Duodenal mucosa (tissue), 2 donors: Measurements from ENCODE around the gene CELF4.

Source experiments
- H3K27ac ChIP-seq: one replicate; pipeline ENCODE4 v1.7.0; 2013; ENCODE audit warnings: low read depth, low read length
- H3K27me3 ChIP-seq, 2 donors: one replicate each; pipeline ENCODE4 v1.7.0; 2013; ENCODE audit warnings: low read length in 2 of 2, control low read depth in 1 of 2; ENCODE audit not compliant: insufficient read depth in 2 of 2, control insufficient read depth in 1 of 2
- H3K36me3 ChIP-seq, 2 donors: one replicate each; pipeline ENCODE4 v1.7.0; 2013; ENCODE audit warnings: low read length in 2 of 2, control low read depth in 1 of 2; ENCODE audit not compliant: insufficient read depth in 2 of 2, control insufficient read depth in 1 of 2
- H3K4me1 ChIP-seq, 2 donors: one replicate each; pipeline ENCODE4 v1.7.0; 2013; ENCODE audit warnings: low read length in 2 of 2, control low read depth in 1 of 2; ENCODE audit not compliant: insufficient read depth in 2 of 2, control insufficient read depth in 1 of 2
- H3K4me3 ChIP-seq, 2 donors: one replicate each; pipeline ENCODE4 v1.7.0; 2013; ENCODE audit warnings: low read length in 2 of 2, low read depth in 1 of 2
- H3K9ac ChIP-seq, 2 donors: one replicate each; pipeline ENCODE4 v1.7.0; 2013; ENCODE audit warnings: low read length in 2 of 2, low read depth in 1 of 2
- H3K9me3 ChIP-seq, 2 donors: one replicate each; pipeline ENCODE4 v1.7.0; 2013; ENCODE audit warnings: low read length in 2 of 2, control low read depth in 1 of 2; ENCODE audit not compliant: control insufficient read depth in 1 of 2

The CELF4 gene

DNA sequence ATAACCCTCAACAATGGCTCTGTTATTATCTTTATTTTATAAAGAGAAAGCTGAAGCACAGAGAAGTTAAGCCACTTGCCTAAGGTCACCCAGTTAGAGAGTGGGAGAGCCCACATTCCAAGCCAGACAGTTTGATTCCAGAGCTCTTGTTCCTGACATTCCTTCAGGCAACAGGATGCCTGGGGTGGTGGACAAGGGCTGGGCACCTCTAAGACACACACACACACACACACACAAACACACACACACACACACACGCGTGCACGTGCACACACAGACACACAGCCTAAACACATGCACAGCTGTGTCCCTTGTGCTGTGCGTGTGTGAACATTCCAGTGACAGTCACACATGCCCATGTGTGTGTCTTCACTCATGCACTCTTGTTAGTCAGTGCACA is 26.4 kb downstream of the CELF4 start:
- H3K27ac ChIP-seq: no peak overlapping the region
- peaks cover 15 to 20% of the 10 kb centered on the region in 2 donors for H3K27me3 ChIP-seq
- no peaks in the 10 kb centered on the region for H3K9me3 ChIP-seq
- no peak overlapping the region for H3K4me3 ChIP-seq
- H3K9ac ChIP-seq: no peak overlapping the region
- no peaks in the 10 kb centered on the region for H3K4me1 ChIP-seq
- no peaks in the 10 kb centered on the region for H3K36me3 ChIP-seq

DNA sequence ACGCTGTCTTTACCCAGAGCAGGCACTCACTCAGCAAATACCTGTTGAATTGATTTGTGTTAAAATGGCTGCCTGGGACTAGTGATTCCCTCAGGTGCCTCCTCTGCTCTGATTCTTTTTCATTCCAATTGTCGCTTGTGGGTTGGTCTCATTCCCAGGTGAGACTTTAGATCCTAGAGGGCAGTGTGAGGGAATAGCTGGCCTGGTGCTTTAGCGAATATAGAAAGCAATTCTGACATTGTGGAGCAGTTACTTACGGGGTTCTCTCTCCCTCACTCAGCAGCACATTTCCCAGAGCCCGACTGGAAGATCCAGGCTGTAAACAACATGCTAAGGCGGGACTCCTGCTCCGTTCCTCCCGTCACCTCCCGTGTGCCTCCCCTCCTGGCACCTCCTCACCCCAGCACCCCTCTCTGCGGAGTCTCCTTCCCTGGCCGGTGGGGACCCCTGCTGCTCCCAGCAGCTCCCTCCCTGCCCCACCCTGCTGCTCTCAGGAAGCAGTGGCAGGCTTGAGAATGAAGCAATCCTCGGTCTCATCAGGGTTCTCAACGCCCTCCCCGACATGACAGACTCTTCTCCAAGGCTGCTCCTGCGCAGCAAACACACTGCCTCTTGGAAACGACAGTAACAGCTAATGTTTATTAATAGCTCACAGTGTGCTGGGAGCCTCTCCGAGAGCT is 26.9 kb downstream of the CELF4 start:
- Histone ChIP-seq H3K27me3 (peaks cover 15 to 20% of the 10 kb centered on the region in 2 donors), H3K36me3 (no peaks in the 10 kb centered on the region), H3K4me1 (no peaks in the 10 kb centered on the region), H3K9me3 (no peaks in the 10 kb centered on the region), H3K4me3 (no peak overlapping the region), H3K27ac (no peak overlapping the region), H3K9ac (no peak overlapping the region)

DNA sequence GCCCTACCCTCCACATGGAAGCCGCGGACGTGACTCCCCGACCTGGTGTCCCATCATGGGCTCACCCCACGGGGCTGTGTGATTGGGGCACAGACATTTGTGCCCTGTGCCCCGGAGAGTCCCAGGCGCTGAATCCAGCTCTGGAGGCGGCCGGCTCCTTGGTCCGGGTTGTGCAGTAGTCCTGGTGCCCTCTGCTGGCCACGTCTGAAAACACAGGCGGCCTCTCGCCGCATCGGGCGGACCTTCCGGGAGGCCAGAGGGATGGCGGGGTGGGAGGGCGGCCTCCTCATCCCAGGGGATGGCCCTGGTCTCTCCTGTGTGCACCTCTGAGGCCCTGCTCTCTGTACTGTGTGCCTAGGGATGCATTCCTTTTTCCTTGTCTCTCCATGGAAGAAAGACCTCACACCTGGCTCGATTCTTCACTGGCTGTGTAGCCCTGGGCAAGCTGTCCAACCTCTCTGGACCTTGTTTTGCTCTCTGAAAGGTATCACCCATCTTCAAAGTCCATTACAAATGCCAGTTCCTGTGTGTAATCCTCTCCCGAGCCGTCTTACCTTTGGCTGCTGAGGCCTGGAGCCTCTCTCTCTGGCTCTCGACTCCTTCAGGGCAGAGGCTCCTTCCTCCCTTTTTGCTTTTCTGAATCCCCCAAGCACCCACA is 27.6 kb downstream of the CELF4 start:
- Histone ChIP-seq H3K27me3 (peaks cover 13 to 20% of the 10 kb centered on the region in 2 donors), H3K4me3 (no peak overlapping the region)

DNA sequence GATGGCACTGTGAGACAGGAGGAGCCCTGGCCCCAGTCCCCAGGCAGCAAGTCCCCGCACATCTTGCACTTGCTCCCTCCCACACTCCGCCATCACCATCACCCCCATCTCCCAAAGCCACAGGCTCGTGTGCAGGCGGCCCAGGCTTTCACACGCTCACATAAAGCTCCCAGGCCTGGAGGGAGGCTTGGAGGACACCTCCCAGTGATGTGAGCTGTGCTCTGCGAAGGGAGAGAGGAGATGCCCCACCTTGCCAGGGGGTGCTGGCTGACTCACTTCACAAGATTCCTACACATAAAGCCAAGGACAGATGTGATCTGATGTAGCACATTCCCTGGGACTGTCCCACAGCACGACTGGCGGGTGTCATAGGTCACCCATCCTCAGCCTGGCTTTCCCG is 28.9 kb downstream of the CELF4 start:
- H3K4me3 ChIP-seq: no peak overlapping the region
- no peaks in the 10 kb centered on the region for H3K9me3 ChIP-seq
- no peaks in the 10 kb centered on the region for H3K4me1 ChIP-seq
- no peak overlapping the region for H3K27ac ChIP-seq
- H3K9ac ChIP-seq: no peak overlapping the region
- H3K36me3 ChIP-seq: no peaks in the 10 kb centered on the region
- peaks cover 13 to 20% of the 10 kb centered on the region in 2 donors for H3K27me3 ChIP-seq

More for the DNA sequence above, 27.6 kb downstream of the CELF4 start:
- H3K9me3 ChIP-seq: no peaks in the 10 kb centered on the region
- H3K9ac ChIP-seq: no peak overlapping the region
- H3K36me3 ChIP-seq: no peaks in the 10 kb centered on the region
- H3K4me1 ChIP-seq: no peaks in the 10 kb centered on the region
- no peak overlapping the region for H3K27ac ChIP-seq

DNA sequence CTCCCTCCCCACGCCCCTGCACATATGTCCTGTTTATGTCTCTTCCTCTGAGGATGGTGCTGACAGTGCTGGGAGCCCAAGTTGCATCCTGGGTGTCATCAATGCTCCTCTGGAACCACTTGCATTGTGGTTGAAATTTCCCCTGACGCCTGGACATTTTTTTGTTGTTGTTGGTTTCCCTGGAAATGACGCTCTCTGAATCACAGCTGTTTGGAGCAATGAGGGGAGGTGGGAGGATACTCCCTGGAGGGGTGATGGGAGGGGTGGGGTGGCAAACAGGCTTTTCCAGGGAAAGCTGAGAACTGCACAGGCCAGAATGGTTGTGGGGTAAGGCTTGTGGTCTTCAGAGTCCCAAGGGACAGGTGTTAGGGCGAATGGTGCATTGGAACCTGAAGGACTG is 29.6 kb downstream of the CELF4 start:
- Histone ChIP-seq H3K9ac (no peak overlapping the region), H3K9me3 (no peaks in the 10 kb centered on the region), H3K27me3 (peaks cover 13 to 20% of the 10 kb centered on the region in 2 donors), H3K27ac (no peak overlapping the region), H3K36me3 (no peaks in the 10 kb centered on the region), H3K4me1 (no peaks in the 10 kb centered on the region), H3K4me3 (no peak overlapping the region)

DNA sequence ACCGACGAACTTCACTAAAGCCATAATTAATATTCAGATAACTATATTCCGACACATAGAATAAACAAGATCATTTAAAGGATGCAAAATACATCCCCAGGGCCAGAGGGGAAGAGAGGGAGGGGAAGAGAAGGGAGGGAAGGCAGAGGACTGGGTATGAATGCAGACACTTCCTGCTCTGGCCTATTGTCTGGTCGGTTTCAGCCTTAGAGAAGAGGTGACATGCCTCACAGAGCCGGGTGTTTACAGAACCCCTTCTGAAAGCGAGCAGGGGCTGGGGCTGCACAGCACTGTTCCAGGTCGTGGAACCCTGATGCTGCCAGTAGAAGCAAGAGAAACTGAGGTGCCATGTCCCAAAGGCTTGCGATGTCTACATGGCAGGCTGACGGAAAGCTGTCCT is 31.0 kb downstream of the CELF4 start:
- Histone ChIP-seq H3K4me1 (no peaks in the 10 kb centered on the region), H3K9ac (no peak overlapping the region), H3K27ac (no peak overlapping the region), H3K36me3 (no peaks in the 10 kb centered on the region), H3K27me3 (peaks cover 13 to 17% of the 10 kb centered on the region in 2 donors), H3K9me3 (no peaks in the 10 kb centered on the region), H3K4me3 (no peak overlapping the region)

DNA sequence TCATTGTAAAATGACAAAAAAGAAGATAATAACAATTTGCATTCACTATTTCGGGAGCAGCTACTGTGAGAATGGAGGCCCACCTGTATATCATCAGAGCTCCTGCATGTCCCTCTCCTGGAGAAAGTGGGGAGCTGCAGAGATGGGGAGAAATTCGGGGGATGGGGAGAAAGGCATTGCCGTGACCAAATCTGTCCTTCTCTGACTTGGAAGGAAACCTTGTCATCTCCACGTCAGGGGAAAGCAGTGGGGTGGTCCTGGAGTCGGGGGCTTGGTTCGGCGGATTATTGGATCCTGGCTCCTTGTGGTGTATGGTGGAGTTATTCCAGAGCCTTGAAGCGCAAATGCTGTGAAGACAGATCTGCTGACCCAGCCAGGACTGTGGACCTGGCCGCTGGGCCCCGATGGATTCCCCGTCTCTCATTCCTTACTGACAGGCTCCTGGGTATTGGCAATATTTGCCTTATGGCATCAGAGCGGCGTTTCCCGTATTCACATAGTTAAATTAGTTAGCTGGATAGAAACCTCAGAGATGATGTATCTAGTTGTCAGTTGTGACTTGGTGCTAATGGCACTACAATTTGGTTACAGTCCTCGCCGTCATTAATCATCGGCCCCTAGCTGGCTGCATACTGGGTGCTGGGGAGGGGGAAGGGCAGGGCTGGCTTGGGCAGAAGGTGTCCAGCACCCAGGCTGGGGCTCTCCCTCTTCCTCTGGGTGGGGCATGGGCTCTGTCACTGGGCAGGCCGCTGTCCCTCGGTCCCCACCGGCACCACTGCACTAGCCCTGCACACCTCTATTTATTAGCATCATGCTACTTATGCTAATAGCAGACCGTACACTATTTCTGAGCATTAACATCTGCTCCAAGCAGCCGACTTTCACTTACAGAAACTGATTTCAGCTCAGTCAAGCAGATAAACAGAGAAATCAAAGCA is 31.7 kb downstream of the CELF4 start:
- Histone ChIP-seq H3K9me3 (no peaks in the 10 kb centered on the region), H3K27ac (no peak overlapping the region), H3K9ac (no peak overlapping the region), H3K4me3 (no peak overlapping the region), H3K27me3 (peaks cover 10 to 13% of the 10 kb centered on the region in 2 donors), H3K4me1 (no peaks in the 10 kb centered on the region), H3K36me3 (no peaks in the 10 kb centered on the region)

DNA sequence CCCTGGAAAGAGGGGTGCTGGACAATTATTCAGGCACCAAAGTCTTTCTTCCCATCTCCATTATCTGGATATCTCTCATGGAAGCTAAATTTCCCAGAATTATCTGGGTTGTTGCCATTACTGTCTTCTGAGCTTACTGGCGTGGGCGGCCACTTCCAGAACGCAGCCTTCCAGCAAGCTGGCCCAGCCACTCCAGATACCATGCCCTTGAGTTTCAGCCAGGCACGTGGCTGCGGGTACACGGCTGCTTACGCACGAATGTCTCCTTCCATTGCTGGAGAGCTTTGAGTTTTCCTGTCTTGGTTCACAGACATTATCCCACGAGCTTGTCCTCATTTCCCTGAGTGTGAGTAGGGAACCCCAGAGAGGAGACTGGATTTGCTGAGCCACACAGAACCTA is 32.7 kb downstream of the CELF4 start:
- Histone ChIP-seq H3K9me3 (no peaks in the 10 kb centered on the region), H3K36me3 (no peaks in the 10 kb centered on the region), H3K4me1 (no peaks in the 10 kb centered on the region), H3K27me3 (peaks cover 1 to 9% of the 10 kb centered on the region in 2 donors), H3K4me3 (no peak overlapping the region), H3K9ac (no peak overlapping the region), H3K27ac (no peak overlapping the region)

DNA sequence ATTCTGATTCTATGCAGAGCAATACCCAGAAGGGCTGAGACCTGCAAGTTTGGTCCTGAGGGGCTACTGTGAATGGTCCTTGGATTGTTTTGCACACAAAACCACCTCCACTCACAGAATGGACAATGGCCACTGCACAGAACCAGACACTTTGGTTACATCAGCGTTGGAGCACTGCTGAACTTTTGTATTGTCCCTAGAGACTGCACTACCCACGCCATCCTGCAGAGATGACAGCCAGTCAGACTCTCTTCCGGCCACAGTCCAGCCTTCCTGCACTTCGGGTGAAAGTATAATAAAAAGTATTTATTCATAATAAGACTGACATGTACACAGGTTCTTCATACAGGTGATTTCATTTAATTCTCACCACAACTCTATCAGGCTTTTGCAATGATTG is 35.7 kb downstream of the CELF4 start:
- H3K9ac ChIP-seq: no peak overlapping the region
- H3K36me3 ChIP-seq: no peaks in the 10 kb centered on the region
- peaks cover 11% of the 10 kb centered on the region in 2 donors for H3K27me3 ChIP-seq
- no peaks in the 10 kb centered on the region for H3K9me3 ChIP-seq
- H3K27ac ChIP-seq: no peak overlapping the region
- H3K4me1 ChIP-seq: no peaks in the 10 kb centered on the region
- no peak overlapping the region for H3K4me3 ChIP-seq

DNA sequence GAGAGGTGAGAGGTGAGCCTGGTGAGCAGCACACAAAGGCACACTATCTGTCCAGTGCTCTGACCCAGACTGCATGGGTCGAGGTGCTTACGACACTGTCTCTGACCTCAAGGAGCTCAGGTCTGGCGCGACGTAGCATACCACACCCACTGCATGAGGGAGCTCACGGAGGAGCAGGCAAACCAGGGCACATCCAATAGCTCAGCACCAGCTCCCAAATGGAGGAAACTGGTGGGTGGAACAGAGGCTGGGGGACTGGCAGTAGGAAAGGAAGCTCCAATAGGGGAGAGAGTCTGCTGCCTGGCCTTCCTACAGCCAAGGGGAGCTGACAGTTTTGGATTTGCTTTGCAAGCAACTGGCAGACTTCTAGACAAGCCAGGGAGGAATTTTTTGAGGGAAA is 36.3 kb downstream of the CELF4 start:
- no peak overlapping the region for H3K9ac ChIP-seq
- no peaks in the 10 kb centered on the region for H3K9me3 ChIP-seq
- no peak overlapping the region for H3K4me3 ChIP-seq
- no peaks in the 10 kb centered on the region for H3K36me3 ChIP-seq
- H3K4me1 ChIP-seq: no peaks in the 10 kb centered on the region
- H3K27me3 ChIP-seq: peaks cover 12 to 16% of the 10 kb centered on the region in 2 donors
- no peak overlapping the region for H3K27ac ChIP-seq
